Measurements from ENCODE around the gene LTBP3. TPM values are rescaled to one million over a fixed set of nuclear protein-coding genes. Genes with fewer than 3 reads are reported as not detected.
A peak's percentile ranks its signal among the peaks of the same experiment; 100 is the strongest.

LTBP3 gene
- total and polyA plus RNA-seq, 2 of the 13 experiments (the other 11 are each of a cell fraction or from before 2014, with no cell fraction given), result 12.2 to 68.1 TPM

GRCh38 chr11:65489706-65490320, 68.3 kb downstream of the LTBP3 start (continued):
- TF ChIP-seq UBTF (CRISPR knock-in tag; IDR thresholded peaks at IDR 0.05) (peak; percentile 64), MED1 (CRISPR knock-in tag; IDR thresholded peaks at IDR 0.05) (peak; percentile 49; the same call in 1 of the 2 replicates), ZHX1 (CRISPR knock-in tag; IDR thresholded peaks at IDR 0.05; ENCODE audit: low read depth) (no peak), TFAP4 (IDR thresholded peaks at IDR 0.05; ENCODE audit: borderline replicate concordance, low read depth) (peak; percentile 86; the same call in 1 of the 2 replicates), PATZ1 (CRISPR knock-in tag; IDR thresholded peaks at IDR 0.05) (peak; percentile 15), FOXK2 (IDR thresholded peaks at IDR 0.05) (peak; percentile 32; the same call in 1 of the 2 replicates), ZNF503 (CRISPR knock-in tag; IDR thresholded peaks at IDR 0.05) (0 out of 2 replicates have a peak, but pooled peaks have one; percentile 18), ZNF350 (CRISPR knock-in tag; IDR thresholded peaks at IDR 0.05; ENCODE audit: borderline replicate concordance, low read depth) (0 out of 2 replicates have a peak, but pooled peaks have one; percentile 11), SOX5 (CRISPR knock-in tag; IDR thresholded peaks at IDR 0.05; ENCODE audit: borderline replicate concordance) (no peak), ZNF615 (CRISPR knock-in tag; IDR thresholded peaks at IDR 0.05; ENCODE audit: borderline replicate concordance) (0 out of 2 replicates have a peak, but pooled peaks have one; percentile 56), ATF7-NPFF (CRISPR knock-in tag; IDR thresholded peaks at IDR 0.05; ENCODE audit: low read depth) (0 out of 2 replicates have a peak, but pooled peaks have one; percentile 7), HNF4A (CRISPR knock-in tag; IDR thresholded peaks at IDR 0.05) (peak; percentile 73), CTCF (CRISPR knock-in tag; IDR thresholded peaks at IDR 0.05) (0 out of 2 replicates have a peak, but pooled peaks have one; percentile 2), ZMAT3 (CRISPR knock-in tag; conservative IDR thresholded peaks at IDR 0.05) (peak; percentile 19; the same call in 1 of the 2 replicates), TCF7L2 (IDR thresholded peaks at IDR 0.05; ENCODE audit: low read depth, low read length) (no peak; the same call in 1 of the 2 replicates), IRF2 (CRISPR knock-in tag; IDR thresholded peaks at IDR 0.05) (0 out of 2 replicates have a peak, but pooled peaks have one; percentile 28)
